ENCODE measurements around the gene DNAJC11.
A peak's percentile ranks its signal among the peaks of the same experiment; 100 is the strongest.

The DNAJC11 gene

GRCh38 chr1:6612641-6613360, 88.8 kb downstream of the DNAJC11 start:
- Histone ChIP-seq H3K27ac (ENCODE audit: low read length) (peak overlapping the region; percentile 59; the same call in 1 of the 2 replicates), H3K4me1 (ENCODE audit: low read length) (peaks cover 4% of the 10 kb centered on the region; the same call in 1 of the 2 replicates), H3K79me2 (ENCODE audit: low read length) (peaks cover 35% of the 10 kb centered on the region), H3K27me3 (replicated peaks; ENCODE audit: insufficient read depth, low read length) (no peaks in the 10 kb centered on the region), H3K9me2 (replicated peaks; ENCODE audit: insufficient read depth, low read length) (no peaks in the 10 kb centered on the region), H3K36me3 (replicated peaks; ENCODE audit: insufficient read depth, low read length) (no peaks in the 10 kb centered on the region), H3K9ac (ENCODE audit: low read length) (peak overlapping the region; percentile 66), H2AFZ (ENCODE audit: low read length) (peak overlapping the region; percentile 85), H4K20me1 (ENCODE audit: insufficient read depth, low read length) (no peaks in the 10 kb centered on the region), H3K9me3 (replicated peaks; ENCODE audit: insufficient read depth, low read length) (no peaks in the 10 kb centered on the region), H3K4me3 (ENCODE audit: low read length) (peak overlapping the region; percentile 78), H3F3A (ENCODE audit: insufficient read depth, low read length) (peaks cover 8% of the 10 kb centered on the region), H3K4me2 (ENCODE audit: low read depth, low read length) (peak overlapping the region; percentile 93)
- DNase-seq: peak; percentile 51
- TF ChIP-seq EZH2phosphoT487 (IDR thresholded peaks at IDR 0.05; ENCODE audit: low read length): no peak
- TF ChIP-seq CTCF (IDR thresholded peaks at IDR 0.05; ENCODE audit: low read length): no peak
- TF ChIP-seq EZH2 (optimal IDR thresholded peaks at IDR 0.05; ENCODE audit: low read depth, low read length): no peak

- Histone ChIP-seq H3K27me3 (replicated peaks; ENCODE audit: insufficient read depth, low read length) (no peaks in the 10 kb centered on the region), H3K36me3 (replicated peaks; ENCODE audit: insufficient read depth, low read length) (no peaks in the 10 kb centered on the region), H3K9me2 (replicated peaks; ENCODE audit: insufficient read depth, low read length) (no peaks in the 10 kb centered on the region), H3K27ac (ENCODE audit: low read length) (peak overlapping the region; percentile 97), H4K20me1 (ENCODE audit: insufficient read depth, low read length) (peaks cover 6% of the 10 kb centered on the region; the same call in 1 of the 2 replicates), H3F3A (ENCODE audit: insufficient read depth, low read length) (peaks cover 27% of the 10 kb centered on the region), H3K79me2 (ENCODE audit: low read length) (peaks cover 34% of the 10 kb centered on the region), H3K4me2 (ENCODE audit: low read depth, low read length) (peak overlapping the region; percentile 58), H3K9ac (ENCODE audit: low read length) (peak overlapping the region; percentile 83), H3K4me3 (ENCODE audit: low read length) (peak overlapping the region; percentile 70), H3K9me3 (replicated peaks; ENCODE audit: insufficient read depth, low read length) (no peaks in the 10 kb centered on the region), H2AFZ (ENCODE audit: low read length) (peak overlapping the region; percentile 71), H3K4me1 (ENCODE audit: low read length) (peaks cover 14% of the 10 kb centered on the region)
- no peak for DNase-seq
- no peak for TF ChIP-seq EZH2 (optimal IDR thresholded peaks at IDR 0.05; ENCODE audit: low read depth, low read length)
- TF ChIP-seq EZH2phosphoT487 (IDR thresholded peaks at IDR 0.05; ENCODE audit: low read length): no peak
- TF ChIP-seq CTCF (IDR thresholded peaks at IDR 0.05; ENCODE audit: low read length): no peak
Measured at GRCh38 chr1:6603915-6604558, 97.6 kb downstream of the DNAJC11 start.

GRCh38 chr1:6603238-6603914, 98.2 kb downstream of the DNAJC11 start:
- Histone ChIP-seq H3K36me3 (replicated peaks; ENCODE audit: insufficient read depth, low read length) (0 out of 2 replicates have a peak, but pooled peaks cover 3% of the 10 kb centered on the region), H4K20me1 (ENCODE audit: insufficient read depth, low read length) (peaks cover 8% of the 10 kb centered on the region; the same call in 1 of the 2 replicates), H3K9me3 (replicated peaks; ENCODE audit: insufficient read depth, low read length) (no peaks in the 10 kb centered on the region), H3K9ac (ENCODE audit: low read length) (peak overlapping the region; percentile 83), H3F3A (ENCODE audit: insufficient read depth, low read length) (peaks cover 27% of the 10 kb centered on the region), H2AFZ (ENCODE audit: low read length) (peak overlapping the region; percentile 71), H3K4me2 (ENCODE audit: low read depth, low read length) (peak overlapping the region; percentile 58), H3K4me1 (ENCODE audit: low read length) (peaks cover 14% of the 10 kb centered on the region), H3K4me3 (ENCODE audit: low read length) (peak overlapping the region; percentile 70), H3K27me3 (replicated peaks; ENCODE audit: insufficient read depth, low read length) (no peaks in the 10 kb centered on the region), H3K27ac (ENCODE audit: low read length) (peak overlapping the region; percentile 97), H3K79me2 (ENCODE audit: low read length) (peaks cover 40% of the 10 kb centered on the region), H3K9me2 (replicated peaks; ENCODE audit: insufficient read depth, low read length) (no peaks in the 10 kb centered on the region)
- TF ChIP-seq EZH2 (optimal IDR thresholded peaks at IDR 0.05; ENCODE audit: low read depth, low read length): no peak
- no peak for TF ChIP-seq CTCF (IDR thresholded peaks at IDR 0.05; ENCODE audit: low read length)
- TF ChIP-seq EZH2phosphoT487 (IDR thresholded peaks at IDR 0.05; ENCODE audit: low read length): no peak
- peak; percentile 73 for DNase-seq

Measured in MM.1S (cell line).